Sigmoid colon (tissue), 7 donors: ENCODE data around the gene GPR142. TPM values are rescaled to one million over a fixed set of nuclear protein-coding genes. Genes with fewer than 3 reads are reported as not detected.
A peak's percentile ranks its signal among the peaks of the same experiment; 100 is the strongest.

ENCODE experiments used
- DNase-seq: peaks from one replicate; pipeline ENCODE4 v3.0.0-alpha.2; 2019
- H3K27ac ChIP-seq, 4 donors: fragments of 200-600 bp; sonication (generic); one replicate each; pipeline ENCODE4 v1.5.1; 2016 to 2019; ENCODE audit warnings: mild to moderate bottlenecking in 1 of 4
- H3K27me3 ChIP-seq, 3 donors: fragments of 200-600 bp; sonication (generic); one replicate each; pipeline ENCODE4 v1.5.1; 2019; ENCODE audit warnings: mild to moderate bottlenecking in 1 of 3
- H3K36me3 ChIP-seq, 4 donors: fragments of 200-600 bp; sonication (generic); one replicate each; pipeline ENCODE4 v1.5.1; 2016 to 2019
- H3K4me1 ChIP-seq, 4 donors: fragments of 200-600 bp; sonication (generic); one replicate each; pipeline ENCODE4 v1.5.1; 2017 to 2019
- H3K4me3 ChIP-seq, 4 donors: fragments of 200-600 bp; sonication (generic); one replicate each; pipeline ENCODE4 v1.5.1; 2017 to 2019; ENCODE audit warnings: mild to moderate bottlenecking in 2 of 4, moderate library complexity in 1 of 4
- H3K9me3 ChIP-seq, 4 donors: fragments of 200-600 bp in 3 of 4; sonication (generic) in 3 of 4; one replicate each; pipeline versions ENCODE4 v1.5.1 to v1.6.1; 2013 to 2019
- EP300 ChIP-seq, 4 donors: sonication (generic); formaldehyde crosslinking; IDR thresholded peaks; one replicate each; pipeline ENCODE4 v1.6.1; 2017; ENCODE audit warnings: antibody characterized with exemption in 4 of 4
- POLR2A ChIP-seq, 2 donors: fragments of 450-650 bp; IDR thresholded peaks; one replicate each; pipeline ENCODE4 v1.6.1; 2016; ENCODE audit warnings: antibody characterized with exemption in 2 of 2, mild to moderate bottlenecking in 2 of 2, moderate library complexity in 2 of 2
- POLR2AphosphoS5 ChIP-seq, 4 donors: sonication (generic); formaldehyde crosslinking; IDR thresholded peaks; one replicate each; pipeline ENCODE4 v1.6.1; 2017; ENCODE audit warnings: antibody characterized with exemption in 4 of 4
- WGBS, 2 donors: extraction: QIAGEN DNeasy Blood & Tissue Kit; methylation state at CpG; one replicate each; pipeline ENCODE4 v1.1.7; 2013; 5-methylcytosine and 5-hydroxymethylcytosine counted together
- intact Hi-C: fragments of 100-400 bp; cut with DNase I; formaldehyde crosslinking; loops from one replicate; pipeline ENCODE4 v1.15.1; 2023
- polyA plus RNA-seq, 3 donors: library from polyadenylated mRNA; stranded (reverse); fragments of 200-250 nt; gene quantifications; one replicate each; pipeline ENCODE4 v1.2.3, GENCODE V29; 2013
- total RNA-seq, 4 donors: library from RNA; depleted of rRNA; stranded (reverse); fragments of >200 nt; gene quantifications; one replicate each; pipeline ENCODE4 v1.1.0, GENCODE V29; 2016
- TF ChIP-seq, protein P1 (sequence below), 4 experiments: fragments of 450-650 bp in 3 of 4; fragments of 200-600 bp in 1 of 4; IDR thresholded peaks; one replicate each; pipeline ENCODE4 v1.5.1; 2016 to 2019; ENCODE audit warnings: antibody characterized with exemption in 4 of 4, mild to moderate bottlenecking in 3 of 4, moderate library complexity in 2 of 4
- donor health status: healthy with polysubstance abuse.
- donor health status: Bipolar disorder and iron deficiency.
- donor health status: healthy.

GPR142 gene
- total and polyA plus RNA-seq, 7 donors, result 0.16 to 1.8 TPM; not detected in 5

DNA sequence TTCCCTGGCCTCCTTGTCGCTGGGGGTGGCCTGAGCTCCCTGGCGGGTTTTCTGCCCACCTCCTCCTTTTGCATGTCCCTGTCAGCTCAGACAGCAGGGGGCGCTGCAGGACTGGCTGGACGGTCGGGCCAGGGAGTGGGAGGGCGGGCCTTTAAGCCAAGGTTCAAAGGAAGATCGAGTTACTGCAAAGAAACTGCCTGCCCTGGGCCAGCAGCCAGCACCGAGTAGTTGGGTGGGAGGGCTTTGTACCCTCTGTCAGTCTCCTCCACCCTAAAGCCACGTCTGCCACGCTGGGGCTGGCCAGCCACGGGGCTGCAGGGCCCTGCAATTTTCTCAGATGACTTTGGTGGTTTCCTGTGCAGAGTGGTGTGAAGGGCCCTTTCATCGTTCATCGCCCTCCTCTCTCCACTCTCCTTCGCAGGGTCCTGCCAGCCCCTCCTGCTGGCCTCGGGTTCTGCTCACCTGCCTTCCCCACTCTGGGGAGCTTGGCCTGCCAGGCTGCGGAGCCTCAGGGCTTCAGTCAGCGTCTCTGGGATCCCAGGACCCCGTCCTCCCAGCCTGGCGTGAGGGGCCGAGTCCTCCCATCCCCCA, 12.3 kb downstream of the GPR142 start:
- H3K4me1 ChIP-seq, result peaks cover 0 to 15% (median 13%) of the 10 kb centered on the region in 4 donors
- intact Hi-C loops, result loop anchor here (1.0 to 10.0 kb wide), 3 partner anchors 51 to 225 kb away; no protein-coding TSS in a partner anchor
- H3K9me3 ChIP-seq, result no peaks in the 10 kb centered on the region
- 9 to 13% methylated on average over 20 of the region's 20 CpGs for WGBS, 2 donors
- no peaks in the 10 kb centered on the region for H3K36me3 ChIP-seq
- peak; percentile 94 for DNase-seq
- peak overlapping the region in 2 of 4 donors; percentile 28 to 31 for H3K4me3 ChIP-seq
- peak overlapping the region in 3 of 4 donors; percentile 19 to 41 (median 32) for H3K27ac ChIP-seq
- no peaks in the 10 kb centered on the region for H3K27me3 ChIP-seq
- TF ChIP-seq, protein P1, sequence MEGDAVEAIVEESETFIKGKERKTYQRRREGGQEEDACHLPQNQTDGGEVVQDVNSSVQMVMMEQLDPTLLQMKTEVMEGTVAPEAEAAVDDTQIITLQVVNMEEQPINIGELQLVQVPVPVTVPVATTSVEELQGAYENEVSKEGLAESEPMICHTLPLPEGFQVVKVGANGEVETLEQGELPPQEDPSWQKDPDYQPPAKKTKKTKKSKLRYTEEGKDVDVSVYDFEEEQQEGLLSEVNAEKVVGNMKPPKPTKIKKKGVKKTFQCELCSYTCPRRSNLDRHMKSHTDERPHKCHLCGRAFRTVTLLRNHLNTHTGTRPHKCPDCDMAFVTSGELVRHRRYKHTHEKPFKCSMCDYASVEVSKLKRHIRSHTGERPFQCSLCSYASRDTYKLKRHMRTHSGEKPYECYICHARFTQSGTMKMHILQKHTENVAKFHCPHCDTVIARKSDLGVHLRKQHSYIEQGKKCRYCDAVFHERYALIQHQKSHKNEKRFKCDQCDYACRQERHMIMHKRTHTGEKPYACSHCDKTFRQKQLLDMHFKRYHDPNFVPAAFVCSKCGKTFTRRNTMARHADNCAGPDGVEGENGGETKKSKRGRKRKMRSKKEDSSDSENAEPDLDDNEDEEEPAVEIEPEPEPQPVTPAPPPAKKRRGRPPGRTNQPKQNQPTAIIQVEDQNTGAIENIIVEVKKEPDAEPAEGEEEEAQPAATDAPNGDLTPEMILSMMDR (IDR thresholded peaks at IDR 0.05), result peak; percentile 89 to 98 (median 97)
- TF ChIP-seq POLR2A (IDR thresholded peaks at IDR 0.05), result no peak

GRCh38 chr17:74380086-74380958, 13.0 kb downstream of the GPR142 start:
- Histone ChIP-seq H3K27me3 (no peaks in the 10 kb centered on the region), H3K4me1 (peaks cover 0 to 15% (median 13%) of the 10 kb centered on the region in 4 donors), H3K36me3 (no peaks in the 10 kb centered on the region), H3K4me3 (peak overlapping the region in 2 of 4 donors; percentile 28 to 31), H3K27ac (peak overlapping the region in 3 of 4 donors; percentile 19 to 41 (median 32)), H3K9me3 (no peaks in the 10 kb centered on the region)
- no peak for DNase-seq
- no peak for TF ChIP-seq EP300 (IDR thresholded peaks at IDR 0.05)
- TF ChIP-seq, protein P1 (IDR thresholded peaks at IDR 0.05), result peak in 1 of 4 experiments; percentile 15
- intact Hi-C loops, result loop anchor here (2.0 to 10.0 kb wide), 2 partner anchors 50 to 224 kb away; no protein-coding TSS in a partner anchor
- WGBS, 2 donors, result 9 to 26% methylated on average over 17 of the region's 17 CpGs

GRCh38 chr17:74380959-74381808, 13.9 kb downstream of the GPR142 start:
- no peaks in the 10 kb centered on the region for H3K9me3 ChIP-seq
- no peak for DNase-seq
- no peaks in the 10 kb centered on the region for H3K27me3 ChIP-seq
- peaks cover 0 to 15% (median 13%) of the 10 kb centered on the region in 4 donors for H3K4me1 ChIP-seq
- intact Hi-C loops, result loop anchor here (2.0 to 10.0 kb wide), 2 partner anchors 50 to 224 kb away; no protein-coding TSS in a partner anchor
- 42 to 76% methylated on average over 15 of the region's 15 CpGs for WGBS, 2 donors
- no peak overlapping the region for H3K4me3 ChIP-seq
- no peaks in the 10 kb centered on the region for H3K36me3 ChIP-seq
- no peak for TF ChIP-seq POLR2A (IDR thresholded peaks at IDR 0.05)
- TF ChIP-seq, protein P1 (IDR thresholded peaks at IDR 0.05), result peak in 1 of 4 experiments; percentile 0
- H3K27ac ChIP-seq, result no peak overlapping the region

- TF ChIP-seq POLR2AphosphoS5 (IDR thresholded peaks at IDR 0.05), result no peak
- TF ChIP-seq, protein P1 (IDR thresholded peaks at IDR 0.05), result no peak
- no peak for TF ChIP-seq POLR2A (IDR thresholded peaks at IDR 0.05)
- no peak for TF ChIP-seq EP300 (IDR thresholded peaks at IDR 0.05)
- intact Hi-C loops, result loop anchor here (10.0 kb wide), 1 partner anchor 222 kb away; no protein-coding TSS in a partner anchor
- no peak overlapping the region for H3K4me3 ChIP-seq
- no peaks in the 10 kb centered on the region for H3K27me3 ChIP-seq
- 92 to 93% methylated on average over 5 of the region's 5 CpGs for WGBS, 2 donors
- H3K9me3 ChIP-seq, result no peaks in the 10 kb centered on the region
- H3K36me3 ChIP-seq, result no peaks in the 10 kb centered on the region
- peaks cover 0 to 15% (median 13%) of the 10 kb centered on the region in 4 donors for H3K4me1 ChIP-seq
- DNase-seq, result no peak
- no peak overlapping the region for H3K27ac ChIP-seq
Measured at GRCh38 chr17:74383141-74383540, 15.8 kb downstream of the GPR142 start.
